ENCODE data around the gene DMRTC2.

DNA sequence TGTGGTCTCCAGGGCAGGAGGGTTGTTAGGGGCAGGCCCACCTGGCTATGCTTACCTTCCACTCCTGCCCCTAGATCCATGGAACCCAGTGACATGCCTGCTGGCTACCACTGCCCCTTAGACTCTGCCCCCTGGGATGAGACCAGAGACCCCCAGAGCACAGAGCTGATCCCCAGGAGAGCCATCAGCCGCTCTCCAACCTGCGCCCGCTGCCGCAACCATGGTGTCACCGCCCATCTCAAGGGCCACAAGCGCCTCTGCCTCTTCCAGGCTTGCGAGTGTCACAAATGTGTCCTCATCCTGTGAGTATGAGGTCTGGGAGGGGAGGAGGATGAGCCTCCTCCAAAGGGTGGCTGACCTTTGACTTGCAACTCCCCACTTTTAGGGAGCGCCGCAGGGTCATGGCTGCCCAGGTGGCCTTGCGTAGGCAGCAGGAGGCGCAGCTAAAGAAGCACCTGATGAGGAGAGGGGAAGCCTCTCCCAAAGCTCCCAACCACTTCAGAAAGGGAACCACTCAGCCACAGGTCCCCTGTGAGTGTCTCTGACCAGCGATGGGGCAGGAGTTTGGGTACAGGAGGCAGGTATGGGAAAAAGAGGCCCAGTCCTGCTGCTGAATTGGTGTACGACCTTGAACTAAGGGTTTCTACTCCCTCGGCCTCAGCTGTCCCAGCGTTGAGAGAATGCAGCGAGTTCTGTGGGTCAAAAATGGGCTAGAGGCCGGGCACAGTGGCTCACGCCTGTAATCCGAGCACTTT is 2.7 kb downstream of the DMRTC2 start:
- TF ChIP-seq, protein P1, sequence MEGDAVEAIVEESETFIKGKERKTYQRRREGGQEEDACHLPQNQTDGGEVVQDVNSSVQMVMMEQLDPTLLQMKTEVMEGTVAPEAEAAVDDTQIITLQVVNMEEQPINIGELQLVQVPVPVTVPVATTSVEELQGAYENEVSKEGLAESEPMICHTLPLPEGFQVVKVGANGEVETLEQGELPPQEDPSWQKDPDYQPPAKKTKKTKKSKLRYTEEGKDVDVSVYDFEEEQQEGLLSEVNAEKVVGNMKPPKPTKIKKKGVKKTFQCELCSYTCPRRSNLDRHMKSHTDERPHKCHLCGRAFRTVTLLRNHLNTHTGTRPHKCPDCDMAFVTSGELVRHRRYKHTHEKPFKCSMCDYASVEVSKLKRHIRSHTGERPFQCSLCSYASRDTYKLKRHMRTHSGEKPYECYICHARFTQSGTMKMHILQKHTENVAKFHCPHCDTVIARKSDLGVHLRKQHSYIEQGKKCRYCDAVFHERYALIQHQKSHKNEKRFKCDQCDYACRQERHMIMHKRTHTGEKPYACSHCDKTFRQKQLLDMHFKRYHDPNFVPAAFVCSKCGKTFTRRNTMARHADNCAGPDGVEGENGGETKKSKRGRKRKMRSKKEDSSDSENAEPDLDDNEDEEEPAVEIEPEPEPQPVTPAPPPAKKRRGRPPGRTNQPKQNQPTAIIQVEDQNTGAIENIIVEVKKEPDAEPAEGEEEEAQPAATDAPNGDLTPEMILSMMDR (IDR thresholded peaks at IDR 0.05) = no peak
- TF ChIP-seq POLR2A (IDR thresholded peaks at IDR 0.05) = no peak
